HepG2 (cell line): ENCODE measurements around the gene NFKB1. TPM values are rescaled to one million over a fixed set of nuclear protein-coding genes. Genes with fewer than 3 reads are reported as not detected.

Source experiments
- ATAC-seq: fragments of 200-7000 bp; cut with Tn5 transposase; 3 replicates; pipeline ENCODE4 v1.9.1; 2020; ENCODE audit warnings: mild to moderate bottlenecking, moderate library complexity
- BruUV-seq: library from RNA; stranded (reverse); fragments of 400-500 nt; replicated peaks from 2 replicates; lab custom pipeline; 2021; lab: Mats Ljungman, UMichigan
- CTCF ChIA-PET: fragments of 300-600 bp; formaldehyde crosslinking; extraction: SDS; loops from one replicate; lab custom pipeline; 2021; ENCODE audit warnings: low total read pairs, inconsistent platforms, low intra/inter-chr PET ratio; lab: Yijun Ruan, JAX
- POLR2A ChIA-PET: fragments of 350-600 bp; sonication (Branson Sonifier 250); formaldehyde crosslinking; loops from one replicate; lab custom pipeline; 2020; ENCODE audit warnings: antibody characterized with exemption, inconsistent platforms; lab: Yijun Ruan, JAX
- DNase-seq: peaks from one replicate; pipeline ENCODE4 v3.0.0-alpha.2; 2015; ENCODE audit warnings: low spot score
- FAIRE-seq: peaks from 3 replicates; lab custom pipeline; 2011; peaks lifted over from hg19 to GRCh38; lab: Jason Lieb, UNC
- H2AFZ ChIP-seq: one replicate; pipeline ENCODE4 v1.6.1; 2011; ENCODE audit warnings: low read length, inconsistent platforms
- H3K27ac ChIP-seq: fragments of 300-600 bp; 3 replicates; pipeline ENCODE4 v1.8.0; 2011; ENCODE audit warnings: mixed run types, mild to moderate bottlenecking, mixed read lengths, low read length, inconsistent platforms; ENCODE audit not compliant: insufficient read depth; ENCODE audit errors: extremely low read length
- H3K27me3 ChIP-seq, 2 experiments: fragments of 200-600 bp in 1 of 2; 2 replicates in 1 of 2; 3 replicates in 1 of 2; pipeline versions ENCODE4 v1.6.0 to v1.8.0; 2011; ENCODE audit warnings: low read length in 2 of 2, mild to moderate bottlenecking in 2 of 2, moderate library complexity in 2 of 2, inconsistent platforms in 1 of 2; ENCODE audit not compliant: insufficient read depth in 2 of 2, control insufficient read depth in 1 of 2
- H3K36me3 ChIP-seq, 2 experiments: fragments of 200-600 bp in 1 of 2; replicated peaks in 1 of 2; 2 replicates in 1 of 2; 3 replicates in 1 of 2; pipeline versions ENCODE4 v1.5.1 to v1.8.0; 2011; ENCODE audit warnings: low read length in 2 of 2, inconsistent platforms in 1 of 2; ENCODE audit not compliant: insufficient read depth in 2 of 2, control insufficient read depth in 1 of 2
- H3K4me1 ChIP-seq: 2 replicates; pipeline ENCODE4 v1.5.1; 2012; ENCODE audit warnings: low read length, inconsistent platforms; ENCODE audit not compliant: insufficient read depth
- H3K4me2 ChIP-seq: 2 replicates; pipeline ENCODE4 v1.6.0; 2011; ENCODE audit warnings: low read depth, low read length, inconsistent platforms
- H3K4me3 ChIP-seq, 3 experiments: fragments of 200-600 bp in 1 of 3; sonication (generic), shearing (Covaris generic) in 1 of 3; replicated peaks in 1 of 3; 2 replicates each; pipeline ENCODE4 v1.5.1; 2011 to 2016; ENCODE audit warnings: low read length in 3 of 3, inconsistent platforms in 2 of 3, low read depth in 2 of 3, mild to moderate bottlenecking in 2 of 3, control low read depth in 1 of 3, mixed read lengths in 1 of 3; ENCODE audit not compliant: insufficient read depth in 1 of 3
- H3K79me2 ChIP-seq: one replicate; pipeline ENCODE4 v1.6.1; 2011; ENCODE audit warnings: low read length, inconsistent platforms; ENCODE audit not compliant: insufficient read depth
- H3K9ac ChIP-seq: 2 replicates; pipeline ENCODE4 v1.6.0; 2011; ENCODE audit warnings: mild to moderate bottlenecking, low read depth, low read length, inconsistent platforms; ENCODE audit not compliant: insufficient read depth
- H3K9me3 ChIP-seq: 2 replicates; pipeline ENCODE4 v1.5.1; 2012; ENCODE audit warnings: mild to moderate bottlenecking, low read length
- H4K20me1 ChIP-seq: 2 replicates; pipeline ENCODE4 v1.6.0; 2011; ENCODE audit warnings: inconsistent platforms, mild to moderate bottlenecking, low read length, moderate library complexity; ENCODE audit not compliant: insufficient read depth
- CC2D1A ChIP-seq: sonication (generic); formaldehyde crosslinking; IDR thresholded peaks from 2 replicates; pipeline ENCODE4 v1.8.1; 2023; ENCODE audit warnings: mild to moderate bottlenecking, missing genetic modification reagents
- GABPB1 ChIP-seq: IDR thresholded peaks from 2 replicates; pipeline ENCODE4 v1.6.1; 2016; ENCODE audit warnings: mild to moderate bottlenecking, missing genetic modification reagents, moderate library complexity, missing compliant biosample characterization
- HHEX ChIP-seq: IDR thresholded peaks from 2 replicates; pipeline ENCODE4 v1.6.1; 2016; ENCODE audit warnings: control low read depth
- HOXA5 ChIP-seq: sonication (generic); formaldehyde crosslinking; IDR thresholded peaks from 2 replicates; pipeline ENCODE4 v1.4.0; 2020; ENCODE audit warnings: missing genetic modification reagents
- NAIF1 ChIP-seq: sonication (generic); formaldehyde crosslinking; IDR thresholded peaks from 2 replicates; pipeline ENCODE4 v1.5.0; 2020; ENCODE audit warnings: mild to moderate bottlenecking, missing genetic modification reagents, borderline replicate concordance
- NFIC ChIP-seq: IDR thresholded peaks from 2 replicates; pipeline ENCODE4 v1.6.1; 2012; ENCODE audit warnings: mild to moderate bottlenecking, low read length, inconsistent platforms
- RARA ChIP-seq: IDR thresholded peaks from 2 replicates; pipeline ENCODE4 v1.6.1; 2016; ENCODE audit warnings: missing genetic modification reagents, missing compliant biosample characterization
- SRSF1 ChIP-seq: fragments of 200-400 bp; formaldehyde crosslinking; optimal IDR thresholded peaks from 2 replicates; pipeline ENCODE3; 2017; ENCODE audit warnings: mild to moderate bottlenecking, low read depth, low read length, moderate library complexity
- TEAD3 ChIP-seq: optimal IDR thresholded peaks from 2 replicates; pipeline ENCODE3; 2016; ENCODE audit warnings: borderline replicate concordance
- ZBTB43 ChIP-seq: sonication (generic); formaldehyde crosslinking; conservative IDR thresholded peaks from 2 replicates; pipeline ENCODE4 v1.4.0; 2020; ENCODE audit warnings: missing genetic modification reagents
- ZFP62 ChIP-seq: sonication (generic); formaldehyde crosslinking; IDR thresholded peaks from 2 replicates; pipeline ENCODE4 v1.4.0; 2020; ENCODE audit warnings: missing genetic modification reagents
- WGBS: methylation state at CpG from one replicate; pipeline ENCODE4 v1.1.6; 2017; ENCODE audit warnings: low lambda C conversion rate; 5-methylcytosine and 5-hydroxymethylcytosine counted together
- in situ Hi-C: cut with HindIII; loops from 2 replicates; pipeline ENCODE4 v1.10.0; 2017; ENCODE audit warnings: low pct_unique_long_range_greater_than_20kb; ENCODE audit not compliant: extremely low pct_ligation_motif_present
- intact Hi-C: fragments of 100-400 bp; cut with micrococcal nuclease; formaldehyde crosslinking; loops from one replicate; pipeline ENCODE4 v1.10.0; 2022; ENCODE audit not compliant: unreplicated experiment
- polyA plus RNA-seq, 8 experiments: library from polyadenylated mRNA; depleted of rRNA in 3 of 8; stranded (reverse) in 7 of 8; unstranded in 1 of 8; fragments of >200 nt; fragmentation: Illumina TruSeq in 4 of 8; extraction: Trizol in 4 of 8; gene quantifications; 2 replicates each; pipeline versions ENCODE4 v1.2.1 to v1.2.3, GENCODE V29; 2011 to 2016; ENCODE audit warnings: low read depth in 4 of 8, missing spikeins in 1 of 8, mixed read lengths in 1 of 8; ENCODE audit not compliant: insufficient read depth in 1 of 8
- total RNA-seq, 5 experiments: library from RNA; depleted of rRNA; stranded (reverse); fragments of >200 nt; fragmentation: Illumina TruSeq; extraction: Trizol; gene quantifications; 2 replicates each; pipeline ENCODE4 v1.2.3, GENCODE V29; 2016; ENCODE audit warnings: low read depth in 1 of 5

The NFKB1 gene
- total and polyA plus RNA-seq, 2 of the 13 experiments (the other 11 are each of a cell fraction or from before 2014, with no cell fraction given) = 15.4 to 31.6 TPM

GRCh38 chr4:102580463-102580842, 79.3 kb downstream of the NFKB1 start (continued):
- TF ChIP-seq ZBTB43 (CRISPR knock-in tag) (peak; percentile 81; the same call in 1 of the 2 replicates), NFIC (peak; percentile 64; the same call in 1 of the 2 replicates), NAIF1 (no peak), HHEX (CRISPR knock-in tag) (peak; percentile 48; the same call in 1 of the 2 replicates), HOXA5 (0 out of 2 replicates have a peak, but pooled peaks have one; percentile 29), ZFP62 (CRISPR knock-in tag) (no peak), TEAD3 (CRISPR knock-in tag) (peak; percentile 56), CC2D1A (CRISPR knock-in tag) (no peak), RARA (CRISPR knock-in tag) (0 out of 2 replicates have a peak, but pooled peaks have one; percentile 24)

DNA sequence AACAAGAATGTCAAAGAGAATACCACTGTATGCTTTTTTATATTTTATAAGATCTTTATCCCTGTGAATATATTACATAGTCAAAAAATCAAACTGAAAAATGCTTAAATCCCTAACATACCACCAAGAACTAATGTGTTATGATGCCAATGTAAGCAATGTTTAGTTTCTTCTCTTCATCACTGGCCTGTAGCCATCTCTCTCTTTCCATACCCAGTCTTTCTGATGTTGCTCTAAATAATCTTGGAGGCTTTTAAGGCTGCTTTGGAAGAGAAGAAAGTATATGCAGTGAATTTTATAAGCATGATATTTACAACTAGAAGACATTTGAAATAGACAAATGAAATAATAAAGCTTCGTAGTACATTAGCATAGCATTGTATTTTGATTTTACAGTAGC, 82.9 kb downstream of the NFKB1 start:
- ATAC-seq (no peak), DNase-seq (no peak), FAIRE-seq (no peak)
- Histone ChIP-seq H3K36me3 (peaks cover 16 to 45% of the 10 kb centered on the region in 2 experiments), H3K9me3 (no peaks in the 10 kb centered on the region), H3K27me3 (no peaks in the 10 kb centered on the region), H3K27ac (no peak overlapping the region), H4K20me1 (no peaks in the 10 kb centered on the region), H2AFZ (no peak overlapping the region), H3K4me3 (no peak overlapping the region), H3K9ac (no peak overlapping the region), H3K4me1 (peaks cover 13% of the 10 kb centered on the region), H3K4me2 (no peak overlapping the region), H3K79me2 (no peaks in the 10 kb centered on the region)
- POLR2A ChIA-PET = no interaction called here
- no TSS peak for BruUV-seq
- intact Hi-C loops (no loop called here), in situ Hi-C loops (no loop called here)
- TF ChIP-seq SRSF1 (no peak), GABPB1 (CRISPR knock-in tag) (no peak)
- WGBS = 98% methylated on average over 1 of the region's 1 CpG
- CTCF ChIA-PET = no interaction called here
